ENCODE results near the gene RASAL1.

The RASAL1 gene

GRCh38 chr12:113180333-113180732 is 44.8 kb upstream of the RASAL1 start:
- TF ChIP-seq SP2 (tag by site-specific recombination; IDR thresholded peaks at IDR 0.05), result no peak
- TF ChIP-seq ZSCAN23 (tag by site-specific recombination; IDR thresholded peaks at IDR 0.05), result no peak
- TF ChIP-seq KLF1 (tag by site-specific recombination; IDR thresholded peaks at IDR 0.05), result no peak
- no peak for TF ChIP-seq SCRT2 (tag by site-specific recombination; IDR thresholded peaks at IDR 0.05)
- no peak for TF ChIP-seq SALL2 (tag by site-specific recombination; IDR thresholded peaks at IDR 0.05; ENCODE audit: borderline replicate concordance)
- TF ChIP-seq REST (tag by site-specific recombination; IDR thresholded peaks at IDR 0.05), result no peak
- no peak for TF ChIP-seq ZNF416 (tag by site-specific recombination; IDR thresholded peaks at IDR 0.05)
- POLR2A ChIA-PET, result no interaction called here
- H3K27ac ChIP-seq (ENCODE audit: extremely low read depth, low read depth, low read length), result no peak overlapping the region
- no peak overlapping the region for H3K4me3 ChIP-seq (ENCODE audit: low read depth, low read length)
- peaks cover 37 to 65% of the 10 kb centered on the region in 2 experiments for H3K36me3 ChIP-seq (ENCODE audit: control insufficient read depth in 2 of 2, insufficient read depth in 1 of 2, low read length in 2 of 2)
- CTCF ChIA-PET, result interaction anchor here (0.6 to 1.0 kb wide), 3 partner anchors 174 to 260 kb away, joined by 3 to 6 read pairs (median 3); no protein-coding TSS in a partner anchor
- no peaks in the 10 kb centered on the region; the same call in 1 of the 2 replicates for H3K4me1 ChIP-seq (ENCODE audit: control insufficient read depth, insufficient read depth, low read length)
- no peaks in the 10 kb centered on the region for H3K9me3 ChIP-seq (ENCODE audit: control insufficient read depth, insufficient read depth, low read depth, low read length)

GRCh38 chr12:113179023-113179422 is 43.5 kb upstream of the RASAL1 start:
- CTCF ChIA-PET, result interaction anchor here (0.6 to 1.5 kb wide), 2 partner anchors 10 to 128 kb away, joined by 3 read pairs; no protein-coding TSS in a partner anchor
- Histone ChIP-seq H3K36me3 (ENCODE audit: control insufficient read depth in 2 of 2, insufficient read depth in 1 of 2, low read length in 2 of 2) (peaks cover 40 to 76% of the 10 kb centered on the region in 2 experiments), H3K4me1 (ENCODE audit: control insufficient read depth, insufficient read depth, low read length) (no peaks in the 10 kb centered on the region; the same call in 1 of the 2 replicates), H3K27ac (ENCODE audit: extremely low read depth, low read depth, low read length) (no peak overlapping the region), H3K9me3 (ENCODE audit: control insufficient read depth, insufficient read depth, low read depth, low read length) (no peaks in the 10 kb centered on the region), H3K4me3 (ENCODE audit: low read depth, low read length) (no peak overlapping the region)
- POLR2A ChIA-PET, result no interaction called here
- TF ChIP-seq ZNF214 (tag by site-specific recombination; IDR thresholded peaks at IDR 0.05; ENCODE audit: borderline replicate concordance) (no peak), ZNF174 (tag by site-specific recombination; IDR thresholded peaks at IDR 0.05) (no peak), PATZ1 (tag by site-specific recombination; IDR thresholded peaks at IDR 0.05) (no peak), ZNF138 (tag by site-specific recombination; IDR thresholded peaks at IDR 0.05; ENCODE audit: borderline replicate concordance) (no peak), ZNF302 (tag by site-specific recombination; IDR thresholded peaks at IDR 0.05; ENCODE audit: low read depth) (no peak), EGR2 (tag by site-specific recombination; IDR thresholded peaks at IDR 0.05; ENCODE audit: low read depth) (no peak), ZNF518A (tag by site-specific recombination; conservative IDR thresholded peaks at IDR 0.05; ENCODE audit: low read depth) (no peak), ZBTB10 (tag by site-specific recombination; IDR thresholded peaks at IDR 0.05) (no peak), REPIN1 (tag by site-specific recombination; IDR thresholded peaks at IDR 0.05; ENCODE audit: low read depth) (no peak), PRDM1 (tag by site-specific recombination; IDR thresholded peaks at IDR 0.05) (no peak), ZNF398 (tag by site-specific recombination; IDR thresholded peaks at IDR 0.05) (no peak), ZNF677 (tag by site-specific recombination; IDR thresholded peaks at IDR 0.05) (no peak), KLF1 (tag by site-specific recombination; IDR thresholded peaks at IDR 0.05) (no peak)
